GM13977 (cell line): Measurements from ENCODE around the gene GFRA4.
A peak's percentile ranks its signal among the peaks of the same experiment; 100 is the strongest.

Source experiments
- DNase-seq: peaks from one replicate; pipeline ENCODE4 v3.0.0; 2012; ENCODE audit warnings: low spot score
- CTCF ChIP-seq: IDR thresholded peaks from 2 replicates; pipeline ENCODE4 v1.5.1; 2012; ENCODE audit warnings: mild to moderate bottlenecking, control low read depth; ENCODE audit not compliant: insufficient read depth; ENCODE audit errors: extremely low read depth, missing control alignments
- in situ Hi-C: fragments of 300-500 bp; cut with MboI; formaldehyde crosslinking; loops from one replicate; pipeline ENCODE4 v1.12.0; 2022; ENCODE audit warnings: low sequenced_read_pairs, low pct_unique_long_range_greater_than_20kb, mixed read lengths, inconsistent platforms; ENCODE audit not compliant: unreplicated experiment

The GFRA4 gene

DNA sequence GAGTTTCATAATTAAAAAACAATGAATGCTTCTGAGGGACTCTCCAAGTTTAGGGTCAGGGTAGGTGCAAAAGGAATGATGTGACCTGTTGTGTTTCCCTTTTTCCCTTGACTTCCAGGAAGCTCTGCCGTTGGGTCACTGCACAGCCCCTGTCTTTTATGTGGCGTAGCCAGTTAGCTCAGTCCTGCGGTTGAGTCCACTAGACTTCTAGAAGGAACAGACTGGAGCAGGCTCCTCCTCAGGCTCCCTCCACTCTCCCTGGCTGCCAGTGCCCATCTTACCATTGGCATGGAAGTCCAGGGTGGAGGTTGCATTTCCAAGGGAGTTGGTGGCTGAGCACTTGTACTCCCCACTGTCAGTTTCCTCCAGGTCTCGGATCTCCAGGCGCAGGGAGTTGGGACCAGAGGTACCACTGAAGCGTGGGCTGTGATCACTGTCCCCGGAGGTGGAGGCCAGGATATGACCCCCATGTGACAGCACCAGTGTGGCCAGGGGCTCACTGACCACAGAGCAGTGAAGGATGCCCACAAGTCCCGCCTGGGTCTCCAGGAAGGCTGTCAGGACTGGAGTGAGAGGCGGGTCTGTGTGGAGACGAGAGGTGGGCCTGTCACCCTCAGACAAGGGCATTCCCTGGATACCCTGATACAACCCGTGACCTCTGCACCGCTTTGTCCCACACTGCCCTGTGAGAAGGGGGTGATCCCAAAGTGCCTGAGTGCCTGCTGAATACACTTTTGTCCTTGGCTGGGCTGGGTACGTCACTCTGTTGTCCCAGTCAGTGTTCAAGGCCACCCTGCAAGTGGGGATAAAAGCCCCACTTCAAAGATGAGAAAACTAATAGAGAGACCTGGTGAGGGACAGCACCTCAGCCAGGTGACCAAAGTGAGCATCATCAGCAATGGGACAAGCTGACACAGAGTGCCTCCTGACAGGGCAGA lies 38.1 kb upstream of the GFRA4 start:
- no peak for DNase-seq
- no peak for TF ChIP-seq CTCF
- in situ Hi-C loops: no loop called here

GRCh38 chr20:3699037-3699436 lies 35.8 kb upstream of the GFRA4 start:
- DNase-seq: no peak
- in situ Hi-C loops: no loop called here
- no peak for TF ChIP-seq CTCF

DNA sequence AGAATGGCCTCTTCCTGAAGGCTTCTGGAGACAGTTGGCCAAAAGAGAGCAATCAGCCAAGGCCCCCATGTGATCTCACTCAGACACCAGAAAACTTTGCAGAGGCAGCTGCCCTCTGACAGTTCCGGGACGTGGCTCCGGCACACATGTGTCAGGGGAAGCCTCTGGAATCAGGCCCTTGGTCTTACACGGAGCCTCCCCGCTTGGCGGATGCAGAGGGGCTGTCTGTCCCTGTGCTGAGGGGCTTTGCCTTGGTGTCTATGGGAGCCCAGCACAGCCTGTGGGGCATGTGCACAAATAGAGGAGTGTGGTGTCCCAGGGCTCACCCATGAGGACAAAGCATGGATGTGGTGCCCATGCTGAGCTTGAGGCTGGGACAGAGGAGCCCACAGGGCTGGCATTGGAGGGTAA lies 35.4 kb upstream of the GFRA4 start:
- no peak for TF ChIP-seq CTCF
- DNase-seq: no peak
- in situ Hi-C loops: no loop called here

- no peak for TF ChIP-seq CTCF
- DNase-seq: no peak
- in situ Hi-C loops: no loop called here
These were observed 34.5 kb upstream of the GFRA4 start for GRCh38 chr20:3697588-3698305.

DNA sequence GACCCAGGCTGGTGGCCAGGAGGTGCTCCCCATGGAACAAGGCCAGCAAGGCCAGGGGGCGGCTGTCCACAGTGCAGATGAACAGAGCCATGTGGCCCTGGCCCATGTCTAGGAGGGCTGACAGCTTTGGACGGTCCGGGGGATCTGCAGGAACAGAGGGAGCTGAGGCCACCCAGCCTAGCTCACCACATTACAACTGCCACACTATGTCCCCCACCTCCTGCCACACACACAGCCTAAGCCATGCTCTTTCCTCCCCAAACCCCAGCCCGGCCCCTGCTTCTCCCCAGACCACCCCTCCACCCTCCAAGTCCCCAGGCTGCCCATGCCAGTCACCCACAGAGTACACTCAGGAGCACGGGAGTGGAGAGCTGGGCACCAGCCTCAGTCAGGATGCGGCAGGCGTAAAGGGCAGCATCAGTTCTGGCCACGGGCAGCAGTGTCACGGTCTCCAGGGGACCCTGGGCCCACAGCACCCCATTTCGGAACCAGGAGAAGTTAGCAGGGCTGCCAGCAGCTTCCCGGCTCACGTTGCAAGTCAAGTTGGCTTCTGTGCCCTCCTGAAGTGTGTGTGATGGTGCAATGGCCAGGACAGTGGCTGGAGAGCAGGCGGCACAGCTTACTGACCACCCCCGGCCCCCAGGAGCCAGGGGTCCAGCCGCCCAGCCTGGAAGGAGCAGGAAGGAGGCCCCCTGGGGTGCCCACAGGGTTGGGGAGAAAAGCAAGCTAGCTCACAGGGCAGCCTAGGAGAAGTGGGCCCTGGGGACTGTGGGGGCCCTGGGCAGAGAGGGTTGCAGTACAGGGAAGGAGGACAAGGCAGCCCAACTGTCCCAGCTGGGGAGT lies 33.8 kb upstream of the GFRA4 start:
- DNase-seq: no peak
- TF ChIP-seq CTCF: no peak
- in situ Hi-C loops: no loop called here

DNA sequence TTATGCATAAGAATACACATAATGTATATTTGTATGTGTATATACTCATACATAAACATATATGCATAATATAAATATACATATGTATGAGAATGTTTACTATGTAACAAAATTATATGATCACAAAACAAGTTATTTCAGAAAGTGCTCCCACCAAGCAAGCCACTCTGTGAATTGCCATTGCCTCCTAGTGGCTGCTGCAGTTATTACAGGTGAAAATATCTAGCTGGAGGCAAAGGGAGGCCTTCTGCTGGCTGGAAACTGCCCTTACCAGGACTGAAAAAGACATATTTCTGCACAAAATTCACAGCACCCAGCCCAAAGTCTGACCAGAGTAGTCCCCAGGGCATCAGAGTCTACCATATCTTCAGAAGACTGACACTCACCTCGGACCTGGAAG lies 33.0 kb upstream of the GFRA4 start:
- no peak for DNase-seq
- TF ChIP-seq CTCF: peak; percentile 34
- in situ Hi-C loops: no loop called here
